Measurements from ENCODE around the gene CIZ1.
A peak's percentile ranks its signal among the peaks of the same experiment; 100 is the strongest.

CIZ1 gene

GRCh38 chr9:128145536-128145935 lies 45.8 kb downstream of the CIZ1 start:
- H3K9me3 ChIP-seq (ENCODE audit: control insufficient read depth in 5 of 5, low read length in 5 of 5): no peaks in the 10 kb centered on the region
- H3K4me3 ChIP-seq (ENCODE audit: low read depth in 1 of 5, low read length in 5 of 5): no peak overlapping the region
- H3K4me1 ChIP-seq (ENCODE audit: control insufficient read depth in 5 of 5, insufficient read depth in 5 of 5, low read length in 5 of 5): peaks cover 0 to 16% (median 0%) of the 10 kb centered on the region in 5 donors
- peaks cover 0 to 1% (median 0%) of the 10 kb centered on the region in 5 donors for H3K27me3 ChIP-seq (ENCODE audit: control insufficient read depth in 5 of 5, insufficient read depth in 4 of 5, low read length in 5 of 5)
- H3K36me3 ChIP-seq (ENCODE audit: control insufficient read depth in 5 of 5, insufficient read depth in 5 of 5, low read length in 5 of 5): no peaks in the 10 kb centered on the region
- no peak overlapping the region for H3K27ac ChIP-seq (ENCODE audit: low read depth, low read length)
- H3K9ac ChIP-seq (ENCODE audit: low read length in 5 of 5): no peak overlapping the region

- Histone ChIP-seq H3K27ac (ENCODE audit: low read depth, low read length) (no peak overlapping the region), H3K4me3 (ENCODE audit: low read depth in 1 of 5, low read length in 5 of 5) (no peak overlapping the region), H3K4me1 (ENCODE audit: control insufficient read depth in 5 of 5, insufficient read depth in 5 of 5, low read length in 5 of 5) (peaks cover 0 to 16% (median 0%) of the 10 kb centered on the region in 5 donors), H3K36me3 (ENCODE audit: control insufficient read depth in 5 of 5, insufficient read depth in 5 of 5, low read length in 5 of 5) (no peaks in the 10 kb centered on the region), H3K27me3 (ENCODE audit: control insufficient read depth in 5 of 5, insufficient read depth in 4 of 5, low read length in 5 of 5) (peaks cover 0 to 6% (median 0%) of the 10 kb centered on the region in 5 donors), H3K9me3 (ENCODE audit: control insufficient read depth in 5 of 5, low read length in 5 of 5) (no peaks in the 10 kb centered on the region), H3K9ac (ENCODE audit: low read length in 5 of 5) (no peak overlapping the region)
Measured at GRCh38 chr9:128144239-128145181, 46.9 kb downstream of the CIZ1 start.

- H3K4me1 ChIP-seq (ENCODE audit: control insufficient read depth in 5 of 5, insufficient read depth in 5 of 5, low read length in 5 of 5): peaks cover 0 to 16% (median 0%) of the 10 kb centered on the region in 5 donors
- H3K27me3 ChIP-seq (ENCODE audit: control insufficient read depth in 5 of 5, insufficient read depth in 4 of 5, low read length in 5 of 5): peaks cover 0 to 6% (median 0%) of the 10 kb centered on the region in 5 donors
- H3K27ac ChIP-seq (ENCODE audit: low read depth, low read length): no peak overlapping the region
- H3K36me3 ChIP-seq (ENCODE audit: control insufficient read depth in 5 of 5, insufficient read depth in 5 of 5, low read length in 5 of 5): no peaks in the 10 kb centered on the region
- no peaks in the 10 kb centered on the region for H3K9me3 ChIP-seq (ENCODE audit: control insufficient read depth in 5 of 5, low read length in 5 of 5)
- no peak overlapping the region for H3K4me3 ChIP-seq (ENCODE audit: low read depth in 1 of 5, low read length in 5 of 5)
- no peak overlapping the region for H3K9ac ChIP-seq (ENCODE audit: low read length in 5 of 5)
Measured at GRCh38 chr9:128143525-128144238, 47.7 kb downstream of the CIZ1 start.

- peaks cover 0 to 16% (median 0%) of the 10 kb centered on the region in 5 donors for H3K4me1 ChIP-seq (ENCODE audit: control insufficient read depth in 5 of 5, insufficient read depth in 5 of 5, low read length in 5 of 5)
- no peak overlapping the region for H3K27ac ChIP-seq (ENCODE audit: low read depth, low read length)
- no peaks in the 10 kb centered on the region for H3K36me3 ChIP-seq (ENCODE audit: control insufficient read depth in 5 of 5, insufficient read depth in 5 of 5, low read length in 5 of 5)
- peaks cover 0 to 6% (median 0%) of the 10 kb centered on the region in 5 donors for H3K27me3 ChIP-seq (ENCODE audit: control insufficient read depth in 5 of 5, insufficient read depth in 4 of 5, low read length in 5 of 5)
- no peak overlapping the region for H3K9ac ChIP-seq (ENCODE audit: low read length in 5 of 5)
- H3K9me3 ChIP-seq (ENCODE audit: control insufficient read depth in 5 of 5, low read length in 5 of 5): no peaks in the 10 kb centered on the region
- H3K4me3 ChIP-seq (ENCODE audit: low read depth in 1 of 5, low read length in 5 of 5): no peak overlapping the region
Measured at GRCh38 chr9:128142596-128142995, 48.8 kb downstream of the CIZ1 start.

- no peaks in the 10 kb centered on the region for H3K36me3 ChIP-seq (ENCODE audit: control insufficient read depth in 5 of 5, insufficient read depth in 5 of 5, low read length in 5 of 5)
- H3K4me3 ChIP-seq (ENCODE audit: low read depth in 1 of 5, low read length in 5 of 5): no peak overlapping the region
- peaks cover 0 to 6% (median 0%) of the 10 kb centered on the region in 5 donors for H3K27me3 ChIP-seq (ENCODE audit: control insufficient read depth in 5 of 5, insufficient read depth in 4 of 5, low read length in 5 of 5)
- no peak overlapping the region for H3K27ac ChIP-seq (ENCODE audit: low read depth, low read length)
- H3K9me3 ChIP-seq (ENCODE audit: control insufficient read depth in 5 of 5, low read length in 5 of 5): no peaks in the 10 kb centered on the region
- peaks cover 0 to 16% (median 0%) of the 10 kb centered on the region in 5 donors for H3K4me1 ChIP-seq (ENCODE audit: control insufficient read depth in 5 of 5, insufficient read depth in 5 of 5, low read length in 5 of 5)
- H3K9ac ChIP-seq (ENCODE audit: low read length in 5 of 5): no peak overlapping the region
Measured at GRCh38 chr9:128142061-128142460, 49.3 kb downstream of the CIZ1 start.

GRCh38 chr9:128141604-128142003 lies 49.8 kb downstream of the CIZ1 start:
- no peaks in the 10 kb centered on the region for H3K9me3 ChIP-seq (ENCODE audit: control insufficient read depth in 5 of 5, low read length in 5 of 5)
- no peak overlapping the region for H3K4me3 ChIP-seq (ENCODE audit: low read depth in 1 of 5, low read length in 5 of 5)
- peaks cover 0 to 16% (median 0%) of the 10 kb centered on the region in 5 donors for H3K4me1 ChIP-seq (ENCODE audit: control insufficient read depth in 5 of 5, insufficient read depth in 5 of 5, low read length in 5 of 5)
- H3K27me3 ChIP-seq (ENCODE audit: control insufficient read depth in 5 of 5, insufficient read depth in 4 of 5, low read length in 5 of 5): peaks cover 0 to 6% (median 0%) of the 10 kb centered on the region in 5 donors
- H3K27ac ChIP-seq (ENCODE audit: low read depth, low read length): no peak overlapping the region
- H3K36me3 ChIP-seq (ENCODE audit: control insufficient read depth in 5 of 5, insufficient read depth in 5 of 5, low read length in 5 of 5): no peaks in the 10 kb centered on the region
- H3K9ac ChIP-seq (ENCODE audit: low read length in 5 of 5): no peak overlapping the region

GRCh38 chr9:128139621-128140020 lies 51.8 kb downstream of the CIZ1 start:
- H3K27me3 ChIP-seq (ENCODE audit: control insufficient read depth in 5 of 5, insufficient read depth in 4 of 5, low read length in 5 of 5): peaks cover 0 to 6% (median 0%) of the 10 kb centered on the region in 5 donors
- H3K4me3 ChIP-seq (ENCODE audit: low read depth in 1 of 5, low read length in 5 of 5): peak overlapping the region in 1 of 5 donors; percentile 35
- no peaks in the 10 kb centered on the region for H3K36me3 ChIP-seq (ENCODE audit: control insufficient read depth in 5 of 5, insufficient read depth in 5 of 5, low read length in 5 of 5)
- H3K4me1 ChIP-seq (ENCODE audit: control insufficient read depth in 5 of 5, insufficient read depth in 5 of 5, low read length in 5 of 5): peaks cover 0 to 16% (median 0%) of the 10 kb centered on the region in 5 donors
- no peaks in the 10 kb centered on the region for H3K9me3 ChIP-seq (ENCODE audit: control insufficient read depth in 5 of 5, low read length in 5 of 5)
- no peak overlapping the region for H3K27ac ChIP-seq (ENCODE audit: low read depth, low read length)
- no peak overlapping the region for H3K9ac ChIP-seq (ENCODE audit: low read length in 5 of 5)

- Histone ChIP-seq H3K27me3 (ENCODE audit: control insufficient read depth in 5 of 5, insufficient read depth in 4 of 5, low read length in 5 of 5) (peaks cover 0 to 6% (median 0%) of the 10 kb centered on the region in 5 donors), H3K9me3 (ENCODE audit: control insufficient read depth in 5 of 5, low read length in 5 of 5) (no peaks in the 10 kb centered on the region), H3K4me3 (ENCODE audit: low read depth in 1 of 5, low read length in 5 of 5) (no peak overlapping the region), H3K4me1 (ENCODE audit: control insufficient read depth in 5 of 5, insufficient read depth in 5 of 5, low read length in 5 of 5) (peaks cover 0 to 8% (median 0%) of the 10 kb centered on the region in 5 donors), H3K36me3 (ENCODE audit: control insufficient read depth in 5 of 5, insufficient read depth in 5 of 5, low read length in 5 of 5) (no peaks in the 10 kb centered on the region), H3K27ac (ENCODE audit: low read depth, low read length) (no peak overlapping the region), H3K9ac (ENCODE audit: low read length in 5 of 5) (no peak overlapping the region)
Measured at GRCh38 chr9:128138001-128138400, 53.4 kb downstream of the CIZ1 start.

GRCh38 chr9:128136816-128137793 lies 54.3 kb downstream of the CIZ1 start:
- Histone ChIP-seq H3K4me1 (ENCODE audit: control insufficient read depth in 5 of 5, insufficient read depth in 5 of 5, low read length in 5 of 5) (peaks cover 0 to 6% (median 0%) of the 10 kb centered on the region in 5 donors), H3K9me3 (ENCODE audit: control insufficient read depth in 5 of 5, low read length in 5 of 5) (no peaks in the 10 kb centered on the region), H3K9ac (ENCODE audit: low read length in 5 of 5) (no peak overlapping the region), H3K27ac (ENCODE audit: low read depth, low read length) (no peak overlapping the region), H3K27me3 (ENCODE audit: control insufficient read depth in 5 of 5, insufficient read depth in 4 of 5, low read length in 5 of 5) (peaks cover 0 to 6% (median 0%) of the 10 kb centered on the region in 5 donors), H3K36me3 (ENCODE audit: control insufficient read depth in 5 of 5, insufficient read depth in 5 of 5, low read length in 5 of 5) (no peaks in the 10 kb centered on the region), H3K4me3 (ENCODE audit: low read depth in 1 of 5, low read length in 5 of 5) (no peak overlapping the region)

Measured in subcutaneous abdominal adipose tissue (tissue), 5 donors.